Cardiac muscle cell (in vitro differentiated cells and primary cell): ENCODE data around the gene ARPC2. TPM values are rescaled to one million over a fixed set of nuclear protein-coding genes. Genes with fewer than 3 reads are reported as not detected.

Experiments used
- DNase-seq, 2 donors: peaks; one replicate each; pipeline versions ENCODE4 v3.0.0 to v3.0.0-alpha.2; 2010 to 2017; ENCODE audit warnings: low read depth in 1 of 2, low spot score in 1 of 2
- H3K27ac ChIP-seq: fragments of 200-600 bp; sonication (generic); 2 replicates; pipeline ENCODE4 v1.5.1; 2016
- H3K27me3 ChIP-seq: fragments of 200-600 bp; sonication (generic); 2 replicates; pipeline ENCODE4 v1.6.0; 2016; ENCODE audit warnings: control low read depth
- H3K36me3 ChIP-seq: fragments of 200-600 bp; sonication (generic); 2 replicates; pipeline ENCODE4 v1.5.1; 2016; ENCODE audit warnings: control low read depth
- H3K4me1 ChIP-seq: fragments of 200-600 bp; sonication (generic); 2 replicates; pipeline ENCODE4 v1.8.1; 2017; ENCODE audit warnings: low read depth, mild to moderate bottlenecking, mixed run types
- H3K4me3 ChIP-seq: fragments of 200-600 bp; sonication (generic); 2 replicates; pipeline ENCODE4 v1.5.1; 2016; ENCODE audit warnings: mild to moderate bottlenecking
- H3K9me3 ChIP-seq: fragments of 200-600 bp; sonication (generic); 2 replicates; pipeline ENCODE4 v1.5.1; 2017; ENCODE audit warnings: low read depth, mild to moderate bottlenecking, control low read depth
- polyA plus RNA-seq: library from polyadenylated mRNA; unstranded; fragments of >200 nt; fragmentation: Nextera tagmentation; extraction: Ambion mirVana; gene quantifications from 2 replicates; pipeline ENCODE4 v1.2.1, GENCODE V29; 2016
- total RNA-seq: library from RNA; depleted of rRNA; stranded (reverse); fragments of >200 nt; gene quantifications from 2 replicates; pipeline ENCODE4 v1.2.3, GENCODE V29; 2016
- TF ChIP-seq, protein P1 (sequence below): IDR thresholded peaks from 2 replicates; pipeline ENCODE4 v1.5.1; 2012; ENCODE audit warnings: low read depth, mild to moderate bottlenecking, low read length

The ARPC2 gene
- total and polyA plus RNA-seq, 2 experiments from 2014 or later = 223 to 442 TPM

DNA sequence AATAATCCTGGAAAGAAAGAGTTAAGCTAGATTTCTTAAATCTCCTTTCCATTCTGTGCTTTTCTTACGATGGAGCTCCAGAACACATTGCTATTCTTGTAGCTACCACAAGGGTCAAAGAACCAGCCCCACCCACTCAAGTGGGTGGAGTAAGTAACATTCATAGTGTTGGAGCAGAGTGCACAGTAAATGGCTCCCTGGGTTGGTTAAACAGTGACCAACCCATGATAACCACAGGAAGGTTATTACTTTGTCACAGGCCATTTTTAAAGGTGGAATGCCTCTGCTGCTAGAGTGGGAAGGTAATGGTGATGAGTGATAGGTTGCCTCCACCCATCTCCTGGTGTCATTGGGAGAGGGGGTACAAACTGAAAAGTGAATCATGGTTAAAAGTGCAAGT is 13.9 kb downstream of the ARPC2 start:
- Histone ChIP-seq H3K4me3 (no peak overlapping the region), H3K9me3 (no peaks in the 10 kb centered on the region), H3K27ac (peak overlapping the region; percentile 41), H3K36me3 (peaks cover 56% of the 10 kb centered on the region), H3K4me1 (peaks cover 18% of the 10 kb centered on the region), H3K27me3 (no peaks in the 10 kb centered on the region)
- TF ChIP-seq, protein P1, sequence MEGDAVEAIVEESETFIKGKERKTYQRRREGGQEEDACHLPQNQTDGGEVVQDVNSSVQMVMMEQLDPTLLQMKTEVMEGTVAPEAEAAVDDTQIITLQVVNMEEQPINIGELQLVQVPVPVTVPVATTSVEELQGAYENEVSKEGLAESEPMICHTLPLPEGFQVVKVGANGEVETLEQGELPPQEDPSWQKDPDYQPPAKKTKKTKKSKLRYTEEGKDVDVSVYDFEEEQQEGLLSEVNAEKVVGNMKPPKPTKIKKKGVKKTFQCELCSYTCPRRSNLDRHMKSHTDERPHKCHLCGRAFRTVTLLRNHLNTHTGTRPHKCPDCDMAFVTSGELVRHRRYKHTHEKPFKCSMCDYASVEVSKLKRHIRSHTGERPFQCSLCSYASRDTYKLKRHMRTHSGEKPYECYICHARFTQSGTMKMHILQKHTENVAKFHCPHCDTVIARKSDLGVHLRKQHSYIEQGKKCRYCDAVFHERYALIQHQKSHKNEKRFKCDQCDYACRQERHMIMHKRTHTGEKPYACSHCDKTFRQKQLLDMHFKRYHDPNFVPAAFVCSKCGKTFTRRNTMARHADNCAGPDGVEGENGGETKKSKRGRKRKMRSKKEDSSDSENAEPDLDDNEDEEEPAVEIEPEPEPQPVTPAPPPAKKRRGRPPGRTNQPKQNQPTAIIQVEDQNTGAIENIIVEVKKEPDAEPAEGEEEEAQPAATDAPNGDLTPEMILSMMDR = peak; percentile 33
- peak in 1 of 2 donors; percentile 46 for DNase-seq

DNA sequence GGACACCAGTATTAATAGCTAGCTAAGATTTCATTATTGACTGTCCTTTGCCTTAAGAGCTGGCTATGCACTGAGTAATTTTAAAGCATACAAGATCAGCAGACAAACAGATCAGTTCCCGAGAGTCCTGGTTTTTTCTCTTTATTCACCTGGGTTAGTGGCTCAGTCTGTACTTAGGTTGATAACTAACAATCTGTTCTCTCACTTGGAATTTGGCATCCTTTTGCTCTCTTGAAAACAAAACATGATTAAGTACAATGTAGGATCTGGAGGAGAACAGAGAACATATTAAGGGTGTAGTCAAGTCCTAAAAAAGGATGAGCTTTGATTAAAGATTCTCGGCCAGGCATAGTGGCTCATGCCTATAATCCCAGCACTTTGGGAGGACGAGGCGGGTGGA is 16.6 kb downstream of the ARPC2 start:
- peaks cover 63% of the 10 kb centered on the region for H3K36me3 ChIP-seq
- no peak overlapping the region for H3K27ac ChIP-seq
- H3K4me1 ChIP-seq = peaks cover 15% of the 10 kb centered on the region
- H3K27me3 ChIP-seq = no peaks in the 10 kb centered on the region
- TF ChIP-seq, protein P1 = no peak
- no peak overlapping the region for H3K4me3 ChIP-seq
- no peaks in the 10 kb centered on the region for H3K9me3 ChIP-seq
- DNase-seq = no peak

DNA sequence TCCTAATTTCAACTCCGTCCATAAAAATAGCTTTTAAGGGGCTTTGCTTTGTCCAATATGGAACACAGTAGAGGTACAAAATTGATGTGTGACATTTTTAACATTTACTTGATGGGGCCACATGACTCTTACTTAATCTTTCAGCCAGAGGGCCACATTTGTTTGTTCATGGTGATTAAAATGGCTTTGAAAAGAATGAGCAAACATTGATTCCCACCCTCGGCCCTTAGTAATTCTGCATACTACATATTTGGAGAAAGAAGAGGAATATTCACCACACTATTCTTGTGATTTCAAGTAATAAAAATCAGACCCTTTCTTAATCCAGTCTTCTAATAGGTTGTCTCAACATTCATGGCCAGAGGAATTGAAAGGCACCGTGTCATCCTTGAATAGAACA is 17.5 kb downstream of the ARPC2 start:
- DNase-seq = no peak
- Histone ChIP-seq H3K36me3 (peaks cover 68% of the 10 kb centered on the region), H3K4me1 (peaks cover 5% of the 10 kb centered on the region), H3K27ac (no peak overlapping the region), H3K9me3 (no peaks in the 10 kb centered on the region), H3K27me3 (no peaks in the 10 kb centered on the region), H3K4me3 (no peak overlapping the region)
- TF ChIP-seq, protein P1 = no peak

DNA sequence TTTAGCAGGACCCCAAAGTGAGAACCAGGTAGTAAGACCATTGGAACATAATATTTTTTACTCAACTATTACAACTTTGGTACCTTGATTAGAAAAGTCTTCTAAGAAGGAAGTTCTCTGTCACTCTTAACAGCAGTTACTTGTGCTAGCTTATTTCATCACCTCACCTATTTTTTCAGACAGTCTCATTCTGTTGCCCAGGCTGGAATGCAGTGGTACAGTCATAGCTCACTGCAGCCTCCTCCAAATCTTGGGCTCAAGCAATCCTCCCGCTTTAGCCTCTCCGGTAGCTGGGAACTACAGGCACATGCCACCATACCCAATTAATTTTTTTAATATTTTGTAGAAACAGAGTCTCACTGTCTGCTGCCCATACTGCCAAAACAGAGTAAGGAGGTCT is 18.0 kb downstream of the ARPC2 start:
- TF ChIP-seq, protein P1 = no peak
- Histone ChIP-seq H3K27ac (no peak overlapping the region), H3K27me3 (no peaks in the 10 kb centered on the region), H3K9me3 (no peaks in the 10 kb centered on the region), H3K4me3 (no peak overlapping the region), H3K4me1 (peaks cover 3% of the 10 kb centered on the region), H3K36me3 (peaks cover 67% of the 10 kb centered on the region)
- no peak for DNase-seq

DNA sequence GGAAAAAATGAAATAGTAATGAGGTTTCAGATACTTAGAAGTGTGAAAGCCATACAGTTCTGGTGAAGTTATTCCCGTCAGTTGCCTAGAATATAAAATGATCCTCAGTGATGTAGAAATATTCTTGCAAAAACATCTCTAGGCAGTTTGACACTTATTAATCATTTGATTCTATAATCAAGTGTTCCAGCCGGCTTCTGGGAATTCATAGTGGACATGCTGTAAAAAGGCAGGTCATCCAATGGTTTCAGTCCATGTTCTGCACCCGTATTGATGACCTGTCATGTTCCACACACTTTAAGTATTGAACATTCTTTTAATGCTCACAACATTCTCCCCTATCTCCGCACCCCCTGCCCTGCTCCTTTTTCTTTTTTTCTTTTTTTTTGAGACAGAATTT is 19.8 kb downstream of the ARPC2 start:
- Histone ChIP-seq H3K4me3 (no peak overlapping the region), H3K36me3 (peaks cover 58% of the 10 kb centered on the region), H3K4me1 (no peaks in the 10 kb centered on the region), H3K9me3 (no peaks in the 10 kb centered on the region), H3K27me3 (no peaks in the 10 kb centered on the region), H3K27ac (no peak overlapping the region)
- TF ChIP-seq, protein P1 = no peak
- no peak for DNase-seq

DNA sequence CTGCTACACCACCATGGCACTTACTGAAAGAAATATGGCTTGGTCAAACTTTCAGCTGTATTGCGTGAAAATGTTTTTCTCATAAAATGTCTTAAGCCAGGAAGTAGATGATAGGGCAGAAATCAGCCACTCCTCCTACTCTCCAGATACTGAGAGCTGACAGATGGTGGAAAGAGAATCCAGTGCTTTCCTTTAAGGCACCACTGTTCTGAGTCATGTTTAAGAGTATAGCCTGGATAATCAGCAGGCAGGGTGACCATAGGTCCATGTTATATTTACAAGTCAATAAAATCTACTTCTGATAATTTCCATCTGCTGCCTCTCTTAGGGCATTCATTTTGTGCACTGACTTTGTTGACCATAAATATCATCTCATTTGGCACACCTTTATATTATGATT is 21.9 kb downstream of the ARPC2 start:
- peak in 1 of 2 donors; percentile 32 for DNase-seq
- H3K27me3 ChIP-seq = no peaks in the 10 kb centered on the region
- H3K4me3 ChIP-seq = no peak overlapping the region
- H3K4me1 ChIP-seq = peaks cover 14% of the 10 kb centered on the region
- no peak overlapping the region for H3K27ac ChIP-seq
- H3K36me3 ChIP-seq = peaks cover 55% of the 10 kb centered on the region
- TF ChIP-seq, protein P1 = no peak
- H3K9me3 ChIP-seq = no peaks in the 10 kb centered on the region
